DMS 273 treated with DMSO at 0.1 percent for 48 hours (cell line): ENCODE results near the gene EDN2.

Source experiments
- DNase-seq: peaks from one replicate; lab custom pipeline; 2025; lab: John Stamatoyannopoulos, UW

The EDN2 gene

DNA sequence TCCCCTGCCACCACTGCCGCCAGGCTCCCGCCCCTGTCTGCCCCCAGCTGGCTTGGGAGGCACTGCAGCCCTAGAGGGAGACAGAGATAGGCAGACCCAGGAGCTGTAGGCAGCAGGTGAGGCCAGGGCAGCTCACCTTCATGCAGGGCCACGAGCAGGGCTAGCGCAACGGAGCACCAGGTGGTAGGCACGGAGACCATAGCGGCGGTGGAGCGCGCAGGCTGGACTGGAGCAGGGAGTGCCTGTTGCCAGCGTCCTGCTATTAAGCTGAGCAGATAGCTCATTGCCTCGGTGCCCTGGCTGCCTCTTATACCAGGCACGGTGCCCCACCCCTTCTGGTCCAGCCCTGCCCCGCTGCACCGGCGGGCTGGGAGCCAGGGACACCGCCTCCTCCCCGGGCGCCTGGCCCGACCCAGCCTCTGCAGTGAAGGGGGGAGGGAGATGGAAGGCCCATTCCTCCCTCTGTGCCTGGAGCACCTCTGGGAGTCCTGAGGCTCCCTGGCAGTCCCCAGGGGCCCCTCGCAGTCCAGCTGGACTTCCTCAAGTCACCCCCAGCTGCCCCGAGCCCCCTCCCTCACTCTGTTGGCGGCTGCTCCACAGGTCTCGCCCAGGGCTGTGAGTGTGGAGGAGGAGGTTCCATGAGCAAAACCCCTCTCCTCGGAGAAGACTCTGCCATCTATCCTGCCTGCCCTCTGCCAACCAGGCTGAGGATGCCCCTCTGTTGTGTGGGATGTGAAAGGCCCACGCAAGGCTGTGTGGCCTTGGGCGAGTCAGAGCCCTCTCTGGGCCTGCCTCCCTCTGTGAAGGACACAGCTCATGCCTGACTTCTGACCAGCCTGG, at the start of gene EDN2:
Gene EDN2, minus strand, starts transcription at position 282 of the 840 bp plus-strand sequence. Its CDS starts 82 bp downstream, at position 200.
- DNase-seq, result no peak

DNA sequence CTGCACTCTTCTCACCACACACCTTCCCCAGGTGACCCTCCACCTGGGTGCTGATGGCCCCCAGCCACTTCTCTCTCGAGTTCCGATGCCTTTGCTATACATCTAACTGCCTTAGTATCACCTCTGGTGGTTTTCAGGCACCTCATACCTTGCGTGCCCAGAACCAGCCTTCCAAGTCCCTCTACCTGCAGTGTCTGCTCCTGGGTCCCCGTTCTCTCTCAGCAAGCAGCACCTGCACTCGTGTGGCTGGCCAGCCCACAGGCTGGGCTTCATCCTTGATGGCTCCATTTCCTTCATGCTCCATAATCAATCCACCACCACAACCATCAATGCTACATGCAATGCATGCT, 49.2 kb upstream of the EDN2 start:
- DNase-seq, result no peak

GRCh38 chr1:41533016-41533730, 48.7 kb upstream of the EDN2 start:
- DNase-seq, result no peak

DNA sequence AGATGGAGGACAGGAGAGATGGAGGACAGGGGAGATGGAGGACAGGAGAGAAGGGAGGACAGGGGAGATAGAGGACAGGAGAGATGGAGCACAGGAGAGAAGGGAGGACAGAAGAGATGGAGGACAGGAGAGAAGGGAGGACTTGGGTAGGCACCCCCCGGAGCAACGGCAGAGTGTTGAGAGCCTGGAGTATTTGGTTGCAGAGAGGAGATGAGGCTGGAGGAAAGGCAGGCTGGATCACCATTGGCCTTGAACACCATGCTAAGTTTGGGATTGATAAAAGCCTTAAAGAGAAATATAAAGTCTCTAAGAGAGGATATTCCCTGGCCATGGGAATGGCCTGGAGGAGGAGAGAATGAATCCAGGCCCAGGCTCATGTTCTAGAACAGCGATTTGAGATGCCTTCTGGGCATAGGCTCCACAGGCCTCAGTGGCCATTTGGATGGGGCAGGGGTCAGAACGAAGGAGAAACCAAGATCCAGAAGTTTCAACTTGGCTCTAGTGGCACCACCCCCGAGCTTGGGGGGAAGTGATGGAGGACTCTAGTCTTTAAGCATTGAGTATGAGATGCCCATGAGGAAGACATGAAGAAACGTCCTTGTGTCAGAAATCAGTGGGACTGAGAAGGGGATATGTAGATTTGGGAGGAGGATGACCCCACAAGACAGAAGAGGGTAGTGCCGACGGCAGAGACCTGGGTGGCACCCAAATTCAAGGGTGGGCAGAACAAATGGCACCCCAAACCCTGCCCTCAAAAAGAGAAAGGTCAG, 47.9 kb upstream of the EDN2 start:
- no peak for DNase-seq

DNA sequence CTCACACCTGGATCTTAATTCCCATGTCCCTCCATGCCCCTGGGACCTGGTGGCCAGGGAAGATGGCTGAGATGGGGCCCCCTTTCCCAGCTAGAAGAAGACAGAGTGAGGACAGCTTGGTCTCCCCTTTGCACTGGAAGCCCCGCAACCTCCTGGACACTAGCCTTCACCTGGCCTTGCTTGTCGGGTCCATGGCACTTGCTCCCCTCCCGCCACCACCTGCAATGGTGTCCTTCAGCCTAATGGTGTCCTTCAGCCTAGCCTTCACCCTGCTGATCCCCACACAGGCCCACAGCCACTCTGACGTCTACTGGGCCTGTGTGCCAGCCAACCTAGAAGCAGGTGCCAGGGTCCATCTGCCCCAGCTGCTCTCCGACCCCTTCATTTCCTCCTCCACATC, 45.9 kb upstream of the EDN2 start:
- no peak for DNase-seq

DNA sequence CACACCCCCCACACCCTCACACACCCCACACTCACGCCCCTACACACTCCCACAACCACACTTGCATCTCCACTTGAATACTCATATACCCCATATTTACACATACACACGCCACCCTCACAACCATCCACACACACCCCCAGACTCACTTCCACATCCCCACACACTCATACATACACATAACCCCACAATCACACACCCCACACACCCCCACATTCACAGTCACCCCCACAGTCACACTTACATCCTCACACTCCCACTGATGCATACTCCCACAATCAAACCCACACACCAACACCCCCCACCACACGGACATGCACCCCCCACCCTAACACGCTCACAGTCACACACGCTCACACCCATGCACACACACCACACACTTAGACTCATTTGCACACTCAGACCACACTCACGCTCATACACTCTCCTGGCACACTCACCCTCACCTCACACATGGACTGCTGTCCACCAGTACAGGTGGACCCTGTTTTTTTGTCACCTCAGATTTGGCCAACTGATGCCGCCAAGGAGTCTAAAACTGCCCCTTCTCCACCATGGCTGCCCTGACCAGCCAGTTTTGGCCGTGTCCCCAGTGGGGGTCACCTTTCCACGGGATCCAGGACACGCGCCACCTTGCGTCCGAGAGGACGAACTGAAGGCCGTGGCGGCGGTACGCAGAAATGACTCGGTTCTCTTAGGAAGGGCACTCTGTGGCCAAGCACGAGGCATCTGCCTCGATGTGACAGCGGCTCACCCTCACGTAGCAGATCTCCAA, 45.3 kb upstream of the EDN2 start:
- DNase-seq, result no peak

- DNase-seq, result no peak
Observed at GRCh38 chr1:41528726-41529605, 44.5 kb upstream of the EDN2 start.

- no peak for DNase-seq
Observed at GRCh38 chr1:41528106-41528505, 43.6 kb upstream of the EDN2 start.

DNA sequence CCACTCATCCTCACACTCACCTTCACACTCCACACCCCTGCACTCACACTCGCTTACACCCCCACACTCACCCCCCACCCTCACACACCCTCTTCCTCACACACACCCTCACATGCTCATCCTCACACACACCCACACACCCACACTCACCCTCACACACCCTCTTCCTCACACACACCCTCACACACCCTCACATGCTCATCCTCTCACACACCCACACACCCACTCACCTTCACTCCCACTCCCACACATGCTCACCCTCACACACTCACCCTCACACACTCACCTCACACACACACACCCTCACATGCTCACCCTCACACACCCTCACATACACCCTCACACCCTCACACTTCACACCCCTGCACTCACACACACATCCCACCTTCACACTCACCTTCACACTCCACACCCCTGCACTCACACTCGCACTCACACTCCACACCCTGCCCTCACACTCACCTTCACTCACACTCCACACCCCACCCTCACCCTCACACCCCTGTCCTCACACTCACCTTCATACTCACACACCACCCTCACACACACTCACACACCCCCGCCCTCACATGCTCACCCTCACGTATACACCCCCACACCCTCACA, 42.6 kb upstream of the EDN2 start:
- DNase-seq, result no peak

GRCh38 chr1:41525891-41526587, 41.6 kb upstream of the EDN2 start:
- DNase-seq, result no peak

- no peak for DNase-seq
Observed at GRCh38 chr1:41524676-41525675, 40.5 kb upstream of the EDN2 start.

DNA sequence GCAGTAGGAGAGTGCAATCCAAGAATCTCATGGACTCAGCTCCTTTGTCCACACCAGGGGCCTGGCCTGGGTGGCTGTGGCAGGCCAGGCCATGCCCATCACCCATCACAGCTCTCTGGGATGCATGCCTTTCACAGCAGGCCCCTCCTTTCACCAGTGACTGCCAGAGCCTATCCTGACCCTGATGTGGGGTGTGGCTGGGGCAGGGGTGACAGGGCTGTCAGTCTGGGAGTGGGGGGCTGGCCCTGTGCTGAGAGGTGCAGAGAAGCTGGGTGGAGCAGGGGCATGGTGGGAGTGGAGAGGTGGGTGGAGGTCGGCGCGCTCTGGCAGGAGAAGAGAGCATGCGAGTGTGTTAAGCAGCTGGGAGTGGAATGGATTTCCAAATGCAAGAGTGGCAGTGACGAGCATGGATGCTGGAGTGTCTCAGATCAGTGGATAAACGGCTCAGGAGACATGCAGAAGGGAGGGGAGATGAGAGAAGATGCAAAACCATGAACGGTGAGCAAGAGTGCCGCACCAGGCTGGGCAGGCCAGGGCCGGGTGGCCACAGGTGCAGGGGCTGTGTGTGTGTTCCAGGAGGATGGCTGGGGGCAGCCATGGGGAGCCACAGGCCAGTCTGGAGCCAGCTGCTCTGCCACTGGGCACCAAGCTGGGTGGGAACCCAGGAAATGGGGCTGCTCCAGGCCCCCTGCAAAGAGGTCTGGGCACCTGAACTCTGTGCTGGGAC, 39.6 kb upstream of the EDN2 start:
- no peak for DNase-seq

DNA sequence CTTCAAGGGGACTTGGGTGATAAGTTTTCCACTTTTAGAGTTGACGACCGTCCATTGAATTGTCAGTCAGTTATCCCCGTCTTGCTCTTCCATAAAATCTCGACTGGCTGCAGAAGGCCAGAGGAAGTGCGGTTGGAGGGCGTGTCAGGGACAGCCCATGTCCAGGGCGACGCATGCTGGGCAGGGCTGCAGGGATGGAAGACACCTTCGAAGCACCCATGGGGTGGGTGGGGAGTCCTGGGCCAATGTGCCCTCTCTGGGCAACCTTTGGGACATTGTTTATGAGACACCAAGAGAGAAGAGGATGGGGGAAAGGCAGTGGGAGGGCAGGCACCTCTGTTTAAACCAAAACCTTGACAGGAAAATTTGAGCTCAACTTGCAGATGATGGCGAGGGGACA, 38.6 kb upstream of the EDN2 start:
- no peak for DNase-seq

DNA sequence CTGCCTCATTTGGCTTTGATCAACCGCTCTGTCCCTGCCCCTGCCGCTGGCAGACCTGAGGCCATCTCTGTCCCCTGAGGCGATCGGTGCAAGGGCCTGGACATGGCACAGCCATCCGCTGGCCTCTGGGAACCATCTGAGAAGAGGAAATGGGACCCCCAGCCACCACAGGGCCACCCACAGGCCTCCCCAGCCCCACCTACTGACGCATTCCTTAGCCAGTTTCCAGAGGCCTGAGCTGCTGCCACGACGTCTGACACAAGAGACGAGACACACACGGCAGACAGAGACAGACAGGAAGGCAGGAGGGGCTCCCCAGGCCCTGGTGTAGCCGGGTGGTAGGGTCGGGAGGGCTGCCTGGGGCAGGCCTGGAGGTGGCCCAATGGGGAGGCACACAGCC, 37.3 kb upstream of the EDN2 start:
- DNase-seq, result no peak

- no peak for DNase-seq
Observed at GRCh38 chr1:41520951-41521752, 36.7 kb upstream of the EDN2 start.

GRCh38 chr1:41519667-41520066, 35.2 kb upstream of the EDN2 start:
- DNase-seq, result no peak

DNA sequence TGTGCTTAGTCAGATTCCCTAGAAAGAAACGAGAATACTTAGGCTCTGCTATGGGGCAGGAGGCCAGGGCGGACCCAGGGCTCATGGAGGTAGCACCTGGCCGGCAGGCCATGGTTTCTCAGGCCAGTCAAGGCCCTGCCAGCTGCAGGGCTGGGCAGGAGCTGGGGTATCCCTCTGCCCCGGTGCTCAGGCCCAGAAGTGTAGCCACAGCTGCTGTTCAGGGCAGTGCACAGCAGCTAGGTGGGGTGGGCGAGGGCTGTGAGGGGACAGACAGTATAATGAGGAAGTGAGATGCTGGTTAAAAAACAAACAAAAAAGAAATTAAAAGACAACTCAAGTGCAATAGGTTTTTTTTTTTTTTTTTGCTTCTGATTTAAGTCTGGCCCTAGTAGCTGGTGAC, 34.0 kb upstream of the EDN2 start:
- DNase-seq, result no peak
